Osteoblast (primary cell): ENCODE results near the gene EML5. TPM values are rescaled to one million over a fixed set of nuclear protein-coding genes. Genes with fewer than 3 reads are reported as not detected.

Source experiments
- DNase-seq: peaks from one replicate; pipeline ENCODE4 v3.0.0; 2011; ENCODE audit warnings: low spot score, mixed read lengths; ENCODE audit not compliant: insufficient read length; ENCODE audit errors: missing footprints
- H2AFZ ChIP-seq: 2 replicates; pipeline ENCODE4 v1.6.0; 2011; ENCODE audit warnings: mild to moderate bottlenecking, low read length
- H3K27ac ChIP-seq: 2 replicates; pipeline ENCODE4 v1.5.1; 2011; ENCODE audit warnings: mild to moderate bottlenecking, low read depth, low read length, moderate library complexity
- H3K27me3 ChIP-seq: 2 replicates; pipeline ENCODE4 v1.6.0; 2012; ENCODE audit warnings: mild to moderate bottlenecking, control low read depth, inconsistent platforms, low read length, moderate library complexity; ENCODE audit not compliant: insufficient read depth
- H3K36me3 ChIP-seq: 2 replicates; pipeline ENCODE4 v1.5.1; 2011; ENCODE audit warnings: mild to moderate bottlenecking, low read length, control low read depth, moderate library complexity; ENCODE audit not compliant: insufficient read depth
- H3K4me1 ChIP-seq: 2 replicates; pipeline ENCODE4 v1.5.1; 2011; ENCODE audit warnings: mild to moderate bottlenecking, low read length, control low read depth, moderate library complexity; ENCODE audit not compliant: insufficient read depth
- H3K4me2 ChIP-seq: 2 replicates; pipeline ENCODE4 v1.6.0; 2011; ENCODE audit warnings: mild to moderate bottlenecking, low read length; ENCODE audit not compliant: insufficient read depth
- H3K4me3 ChIP-seq: fragments of 200-600 bp; sonication (generic); 3 replicates; pipeline ENCODE4 v1.5.1; 2012; ENCODE audit warnings: mild to moderate bottlenecking, low read length, inconsistent platforms; ENCODE audit not compliant: insufficient read depth
- H3K79me2 ChIP-seq: 2 replicates; pipeline ENCODE4 v1.6.0; 2012; ENCODE audit warnings: mild to moderate bottlenecking, low read length, control low read depth, inconsistent platforms; ENCODE audit not compliant: insufficient read depth
- H3K9me3 ChIP-seq: 2 replicates; pipeline ENCODE4 v1.5.1; 2011; ENCODE audit warnings: low read depth, low read length, control low read depth
- H4K20me1 ChIP-seq: 2 replicates; pipeline ENCODE4 v1.6.0; 2012; ENCODE audit warnings: mild to moderate bottlenecking, low read length, control low read depth; ENCODE audit not compliant: insufficient read depth
- CTCF ChIP-seq: IDR thresholded peaks from 2 replicates; pipeline ENCODE4 v1.5.1; 2011; ENCODE audit warnings: mild to moderate bottlenecking, low read depth, low read length, moderate library complexity; ENCODE audit errors: extremely low read depth
- total RNA-seq: library from RNA; depleted of rRNA; stranded (reverse); fragments of >200 nt; gene quantifications from 2 replicates; pipeline ENCODE4 v1.2.3, GENCODE V29; 2012

EML5 gene
- total RNA-seq, 1 donor, result under 0.01 TPM

GRCh38 chr14:88729159-88729558, 63.6 kb downstream of the EML5 start:
- Histone ChIP-seq H3K9me3 (no peaks in the 10 kb centered on the region), H3K27me3 (no peaks in the 10 kb centered on the region), H3K4me2 (no peak overlapping the region), H3K79me2 (no peaks in the 10 kb centered on the region), H2AFZ (no peak overlapping the region), H3K36me3 (no peaks in the 10 kb centered on the region), H3K4me3 (no peak overlapping the region), H3K4me1 (no peaks in the 10 kb centered on the region), H3K27ac (no peak overlapping the region), H4K20me1 (no peaks in the 10 kb centered on the region)
- peak; percentile 21 for DNase-seq
- TF ChIP-seq CTCF, result peak; percentile 39

GRCh38 chr14:88727057-88727456, 65.7 kb downstream of the EML5 start:
- H3K27ac ChIP-seq, result no peak overlapping the region
- H3K36me3 ChIP-seq, result no peaks in the 10 kb centered on the region
- H3K9me3 ChIP-seq, result no peaks in the 10 kb centered on the region
- no peak overlapping the region for H3K4me2 ChIP-seq
- H3K27me3 ChIP-seq, result no peaks in the 10 kb centered on the region
- no peaks in the 10 kb centered on the region for H4K20me1 ChIP-seq
- H3K4me3 ChIP-seq, result no peak overlapping the region
- no peak overlapping the region for H2AFZ ChIP-seq
- TF ChIP-seq CTCF, result no peak
- no peaks in the 10 kb centered on the region for H3K4me1 ChIP-seq
- no peaks in the 10 kb centered on the region for H3K79me2 ChIP-seq
- no peak for DNase-seq

GRCh38 chr14:88710709-88711108, 82.0 kb downstream of the EML5 start:
- H3K79me2 ChIP-seq, result no peaks in the 10 kb centered on the region
- H4K20me1 ChIP-seq, result no peaks in the 10 kb centered on the region
- no peaks in the 10 kb centered on the region for H3K9me3 ChIP-seq
- no peaks in the 10 kb centered on the region for H3K4me1 ChIP-seq
- no peak overlapping the region for H3K27ac ChIP-seq
- H3K4me3 ChIP-seq, result no peak overlapping the region
- no peak for TF ChIP-seq CTCF
- H2AFZ ChIP-seq, result no peak overlapping the region
- DNase-seq, result no peak
- H3K36me3 ChIP-seq, result no peaks in the 10 kb centered on the region
- H3K27me3 ChIP-seq, result peaks cover 5% of the 10 kb centered on the region
- H3K4me2 ChIP-seq, result no peak overlapping the region

- Histone ChIP-seq H3K36me3 (no peaks in the 10 kb centered on the region), H3K27me3 (peaks cover 3% of the 10 kb centered on the region), H2AFZ (no peak overlapping the region), H4K20me1 (no peaks in the 10 kb centered on the region), H3K4me1 (no peaks in the 10 kb centered on the region), H3K4me3 (no peak overlapping the region), H3K4me2 (no peak overlapping the region), H3K79me2 (no peaks in the 10 kb centered on the region), H3K27ac (no peak overlapping the region), H3K9me3 (no peaks in the 10 kb centered on the region)
- DNase-seq, result no peak
- no peak for TF ChIP-seq CTCF
Observed at GRCh38 chr14:88707088-88707487, 85.7 kb downstream of the EML5 start.
